A673 (cell line): ENCODE results near the gene TRPT1.

Experiments used
- EZH2 ChIP-seq: fragments of 200-600 bp; sonication (generic); IDR thresholded peaks from 2 replicates; pipeline ENCODE4 v1.6.1; 2017; ENCODE audit warnings: borderline replicate concordance, low read depth, mild to moderate bottlenecking, mixed read lengths, antibody characterized with exemption, low read length; ENCODE audit not compliant: poor library complexity, severe bottlenecking
- TF ChIP-seq, protein P1 (sequence below): fragments of 300-800, 200-600 bp; sonication (generic); conservative IDR thresholded peaks from 2 replicates; pipeline ENCODE4 v1.5.1; 2017; ENCODE audit warnings: low read depth, mild to moderate bottlenecking, antibody characterized with exemption, low read length, moderate library complexity, mixed read lengths

DNA sequence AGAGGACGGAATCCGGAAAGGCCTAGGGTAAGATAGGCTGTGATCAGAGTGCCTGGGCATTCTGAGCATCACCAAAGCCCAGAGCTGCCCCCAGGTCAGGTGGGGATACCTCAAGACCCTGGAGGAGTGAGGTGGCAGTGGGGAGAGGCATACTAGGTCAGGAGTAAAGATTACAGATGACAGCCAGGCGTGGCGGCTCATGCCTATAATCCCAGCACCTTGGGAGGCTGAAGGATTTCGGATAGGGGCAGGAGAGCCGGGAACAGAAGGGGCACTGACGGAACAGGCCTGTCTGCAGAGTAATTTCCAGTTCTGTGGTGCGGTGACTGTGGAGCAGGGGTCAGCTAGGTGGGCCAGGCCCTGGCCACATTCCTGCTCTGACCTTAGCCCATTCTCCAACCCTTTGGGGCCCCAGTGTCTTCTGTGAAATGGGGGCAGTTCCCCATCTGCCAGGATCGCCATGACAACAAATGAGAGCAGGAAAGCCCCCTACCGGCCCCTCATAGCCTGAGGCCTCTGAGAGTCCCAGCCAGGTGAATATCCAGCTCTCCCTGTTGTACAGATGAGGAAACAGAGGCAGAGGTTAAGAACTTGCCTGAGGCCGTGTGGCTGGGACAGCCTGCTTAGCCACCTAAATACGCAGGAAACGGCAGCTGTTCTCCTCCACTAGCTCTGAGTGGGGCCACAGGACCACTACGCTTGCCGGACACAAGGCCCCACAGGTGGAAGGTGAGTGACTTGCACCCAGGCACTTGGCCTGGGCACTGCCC is 49.2 kb upstream of the TRPT1 start:
- TF ChIP-seq, protein P1, sequence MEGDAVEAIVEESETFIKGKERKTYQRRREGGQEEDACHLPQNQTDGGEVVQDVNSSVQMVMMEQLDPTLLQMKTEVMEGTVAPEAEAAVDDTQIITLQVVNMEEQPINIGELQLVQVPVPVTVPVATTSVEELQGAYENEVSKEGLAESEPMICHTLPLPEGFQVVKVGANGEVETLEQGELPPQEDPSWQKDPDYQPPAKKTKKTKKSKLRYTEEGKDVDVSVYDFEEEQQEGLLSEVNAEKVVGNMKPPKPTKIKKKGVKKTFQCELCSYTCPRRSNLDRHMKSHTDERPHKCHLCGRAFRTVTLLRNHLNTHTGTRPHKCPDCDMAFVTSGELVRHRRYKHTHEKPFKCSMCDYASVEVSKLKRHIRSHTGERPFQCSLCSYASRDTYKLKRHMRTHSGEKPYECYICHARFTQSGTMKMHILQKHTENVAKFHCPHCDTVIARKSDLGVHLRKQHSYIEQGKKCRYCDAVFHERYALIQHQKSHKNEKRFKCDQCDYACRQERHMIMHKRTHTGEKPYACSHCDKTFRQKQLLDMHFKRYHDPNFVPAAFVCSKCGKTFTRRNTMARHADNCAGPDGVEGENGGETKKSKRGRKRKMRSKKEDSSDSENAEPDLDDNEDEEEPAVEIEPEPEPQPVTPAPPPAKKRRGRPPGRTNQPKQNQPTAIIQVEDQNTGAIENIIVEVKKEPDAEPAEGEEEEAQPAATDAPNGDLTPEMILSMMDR, result no peak
- TF ChIP-seq EZH2, result no peak
